RWPE2 (cell line): ENCODE results near the gene BDH1.
A peak's percentile ranks its signal among the peaks of the same experiment; 100 is the strongest.

Experiments
- ATAC-seq: fragments of 200-7000 bp; cut with Tn5 transposase; 3 replicates; pipeline ENCODE4 v1.9.1; 2021; ENCODE audit warnings: low read depth
- DNase-seq: peaks from one replicate; pipeline ENCODE4 v3.0.0-alpha.2; 2020; ENCODE audit warnings: low spot score
- H3K27ac ChIP-seq: fragments of 450-650 bp; 2 replicates; pipeline ENCODE4 v1.5.1; 2017; ENCODE audit warnings: mild to moderate bottlenecking; ENCODE audit not compliant: poor library complexity, severe bottlenecking
- H3K27me3 ChIP-seq: fragments of 250-450 bp; sonication (Bioruptor Pico); 2 replicates; pipeline ENCODE4 v1.5.1; 2021; ENCODE audit warnings: mild to moderate bottlenecking, moderate library complexity; ENCODE audit not compliant: insufficient read depth, poor library complexity, severe bottlenecking
- H3K36me3 ChIP-seq: fragments of 250-450 bp; sonication (Bioruptor Pico); 2 replicates; pipeline ENCODE4 v1.5.1; 2020; ENCODE audit warnings: low read depth, mild to moderate bottlenecking, moderate library complexity
- H3K4me1 ChIP-seq: fragments of 250-450 bp; sonication (Bioruptor Pico); 2 replicates; pipeline ENCODE4 v1.5.1; 2021; ENCODE audit warnings: mild to moderate bottlenecking, moderate library complexity; ENCODE audit not compliant: insufficient read depth, poor library complexity, severe bottlenecking
- H3K4me3 ChIP-seq: fragments of 250-450 bp; sonication (Bioruptor Pico); 2 replicates; pipeline ENCODE4 v1.5.1; 2021; ENCODE audit warnings: mild to moderate bottlenecking, moderate library complexity; ENCODE audit not compliant: severe bottlenecking
- H3K9me3 ChIP-seq: fragments of 250-450 bp; sonication (Bioruptor Pico); 2 replicates; pipeline ENCODE4 v1.5.1; 2021; ENCODE audit warnings: mild to moderate bottlenecking, moderate library complexity; ENCODE audit not compliant: severe bottlenecking
- CTCF ChIP-seq: fragments of 450-650 bp; IDR thresholded peaks from one replicate; pipeline ENCODE4 v1.5.1; 2017; ENCODE audit warnings: mild to moderate bottlenecking, moderate library complexity; ENCODE audit not compliant: poor library complexity, severe bottlenecking

Gene BDH1

GRCh38 chr3:197503652-197504051 lies 52.1 kb downstream of the BDH1 start:
- no peak for DNase-seq

GRCh38 chr3:197501879-197502620 lies 53.7 kb downstream of the BDH1 start:
- no peak overlapping the region for H3K4me3 ChIP-seq
- no peaks in the 10 kb centered on the region for H3K27me3 ChIP-seq
- H3K4me1 ChIP-seq, result peaks cover 8% of the 10 kb centered on the region
- peak; percentile 44 for ATAC-seq
- no peak for DNase-seq
- no peaks in the 10 kb centered on the region for H3K36me3 ChIP-seq
- H3K9me3 ChIP-seq, result no peaks in the 10 kb centered on the region
- H3K27ac ChIP-seq, result peak overlapping the region; percentile 41
- peak; percentile 50 for TF ChIP-seq CTCF

More at GRCh38 chr3:197503652-197504051, 52.1 kb downstream of the BDH1 start:
- Histone ChIP-seq H3K4me3 (no peak overlapping the region), H3K4me1 (peaks cover 8% of the 10 kb centered on the region), H3K36me3 (no peaks in the 10 kb centered on the region), H3K27ac (no peak overlapping the region), H3K9me3 (no peaks in the 10 kb centered on the region), H3K27me3 (no peaks in the 10 kb centered on the region)
- TF ChIP-seq CTCF, result no peak
- ATAC-seq, result no peak

GRCh38 chr3:197501496-197501878 lies 54.3 kb downstream of the BDH1 start:
- no peak for DNase-seq
- H3K27me3 ChIP-seq, result no peaks in the 10 kb centered on the region
- peak; percentile 16; the same call in 2 of the 3 replicates for ATAC-seq
- peaks cover 8% of the 10 kb centered on the region for H3K4me1 ChIP-seq
- no peak for TF ChIP-seq CTCF
- no peaks in the 10 kb centered on the region for H3K36me3 ChIP-seq
- peak overlapping the region; percentile 41 for H3K27ac ChIP-seq
- no peaks in the 10 kb centered on the region for H3K9me3 ChIP-seq
- no peak overlapping the region for H3K4me3 ChIP-seq

- H3K9me3 ChIP-seq, result no peaks in the 10 kb centered on the region
- H3K27ac ChIP-seq, result peak overlapping the region; percentile 41
- H3K4me1 ChIP-seq, result peaks cover 8% of the 10 kb centered on the region
- H3K27me3 ChIP-seq, result no peaks in the 10 kb centered on the region
- H3K4me3 ChIP-seq, result no peak overlapping the region
- no peak for TF ChIP-seq CTCF
- DNase-seq (no peak), ATAC-seq (no peak)
- H3K36me3 ChIP-seq, result no peaks in the 10 kb centered on the region
Observed at GRCh38 chr3:197500812-197501211, 55.0 kb downstream of the BDH1 start.

GRCh38 chr3:197499427-197499826 lies 56.3 kb downstream of the BDH1 start:
- peaks cover 8% of the 10 kb centered on the region for H3K4me1 ChIP-seq
- ATAC-seq (peak; percentile 85), DNase-seq (no peak)
- H3K36me3 ChIP-seq, result no peaks in the 10 kb centered on the region
- no peak overlapping the region for H3K4me3 ChIP-seq
- TF ChIP-seq CTCF, result no peak
- peak overlapping the region; percentile 41 for H3K27ac ChIP-seq
- H3K9me3 ChIP-seq, result no peaks in the 10 kb centered on the region
- no peaks in the 10 kb centered on the region for H3K27me3 ChIP-seq
